Naive thymus-derived CD4-positive, alpha-beta T cell (primary cell): ENCODE data around the gene HIP1R. TPM values are rescaled to one million over a fixed set of nuclear protein-coding genes. Genes with fewer than 3 reads are reported as not detected.
"Not testable (repeated sequence)": the region's sequence is repeated elsewhere in the genome, so short reads cannot be mapped to it uniquely, and the experiment has no call there.

Experiments
- ATAC-seq: fragments of 150-1000 bp; cut with Tn5 transposase; 2 replicates; pipeline ENCODE4 v1.10.0; 2021; ENCODE audit warnings: mild to moderate bottlenecking, moderate library complexity
- CTCF ChIA-PET: fragments of 350-600 bp; sonication (Branson Sonifier 250); formaldehyde crosslinking; loops from one replicate; lab custom pipeline; 2021; ENCODE audit warnings: antibody characterized with exemption; lab: Charles Lee
- POLR2A ChIA-PET: fragments of 350-600 bp; sonication (Branson Sonifier 250); formaldehyde crosslinking; loops from one replicate; lab custom pipeline; 2021; ENCODE audit warnings: antibody characterized with exemption, inconsistent platforms; lab: Charles Lee
- DNase-seq, 9 donors: peaks; one replicate each; pipeline versions ENCODE4 v3.0.0 to v3.0.0-alpha.2; 2020 to 2022; ENCODE audit warnings: mixed read lengths in 1 of 9
- H3K27ac ChIP-seq: one replicate; pipeline ENCODE4 v1.7.0; 2013; ENCODE audit warnings: mild to moderate bottlenecking, low read depth, low read length, moderate library complexity
- H3K27me3 ChIP-seq, 2 donors: one replicate each; pipeline ENCODE4 v1.7.0; 2013; ENCODE audit warnings: low read length in 2 of 2, mild to moderate bottlenecking in 2 of 2, moderate library complexity in 2 of 2; ENCODE audit not compliant: control insufficient read depth in 2 of 2, insufficient read depth in 2 of 2
- H3K36me3 ChIP-seq, 3 experiments: 1 replicate in 2 of 3; 2 replicates in 1 of 3; pipeline ENCODE4 v1.7.0; 2013; ENCODE audit warnings: low read length in 3 of 3, mild to moderate bottlenecking in 3 of 3, moderate library complexity in 1 of 3; ENCODE audit not compliant: insufficient read depth in 3 of 3, control insufficient read depth in 2 of 3
- H3K4me1 ChIP-seq, 2 donors: one replicate each; pipeline ENCODE4 v1.7.0; 2013; ENCODE audit warnings: low read length in 2 of 2, mild to moderate bottlenecking in 2 of 2, moderate library complexity in 1 of 2; ENCODE audit not compliant: control insufficient read depth in 2 of 2, insufficient read depth in 2 of 2
- H3K4me3 ChIP-seq: 2 replicates; pipeline ENCODE4 v1.7.0; 2013; ENCODE audit warnings: mild to moderate bottlenecking, low read length
- H3K9me3 ChIP-seq, 3 experiments: 1 replicate in 2 of 3; 2 replicates in 1 of 3; pipeline ENCODE4 v1.7.0; 2013; ENCODE audit warnings: low read length in 3 of 3; ENCODE audit not compliant: control insufficient read depth in 2 of 3
- H3K27ac Mint-ChIP-seq, 9 donors: one replicate each; pipeline ENCODE4 v1.8.0; 2020 to 2022; ENCODE audit warnings: mixed read lengths in 9 of 9, mild to moderate bottlenecking in 8 of 9, moderate library complexity in 5 of 9, inconsistent platforms in 2 of 9
- H3K27me3 Mint-ChIP-seq, 5 donors: one replicate each; pipeline ENCODE4 v1.8.0; 2021 to 2022; ENCODE audit warnings: mixed read lengths in 5 of 5, mild to moderate bottlenecking in 1 of 5
- H3K36me3 Mint-ChIP-seq, 5 donors: one replicate each; pipeline ENCODE4 v1.8.0; 2020 to 2022; ENCODE audit warnings: mixed read lengths in 5 of 5, mild to moderate bottlenecking in 3 of 5, inconsistent platforms in 1 of 5
- H3K4me1 Mint-ChIP-seq, 7 donors: one replicate each; pipeline ENCODE4 v1.8.0; 2020 to 2022; ENCODE audit warnings: mixed read lengths in 7 of 7, mild to moderate bottlenecking in 3 of 7, inconsistent platforms in 1 of 7
- H3K4me3 Mint-ChIP-seq, 10 donors: one replicate each; pipeline ENCODE4 v1.8.0; 2020 to 2022; ENCODE audit warnings: mild to moderate bottlenecking in 10 of 10, mixed read lengths in 10 of 10, moderate library complexity in 6 of 10, inconsistent platforms in 2 of 10
- H3K9me3 Mint-ChIP-seq, 11 donors: one replicate each; pipeline ENCODE4 v1.8.0; 2020 to 2022; ENCODE audit warnings: mixed read lengths in 11 of 11, mild to moderate bottlenecking in 4 of 11, inconsistent platforms in 1 of 11, moderate library complexity in 1 of 11
- intact Hi-C, 2 donors: fragments of 100-400 bp; cut with micrococcal nuclease; formaldehyde crosslinking; loops; one replicate each; pipeline ENCODE4 v1.15.1; 2023
- polyA plus RNA-seq, 2 donors: library from polyadenylated mRNA; unstranded; fragments of 300-500 nt; fragmentation: Illumina TruSeq; gene quantifications; one replicate each; pipeline ENCODE4 v1.2.3, GENCODE V29; 2021
- total RNA-seq, 6 experiments: library from RNA in 5 of 6; stranded (reverse) in 5 of 6; gene quantifications; 1 replicate in 5 of 6; 2 replicates in 1 of 6; pipeline ENCODE4 v1.2.3 and lab custom pipeline; 2021 to 2026

The HIP1R gene
- total and polyA plus RNA-seq, 7 experiments from 2014 or later: 7.0 to 162 (median 87.2) TPM

- Mint-ChIP-seq H3K27me3 (no peaks in the 10 kb centered on the region), H3K27ac (no peak overlapping the region), H3K4me1 (peaks cover 0 to 3% (median 0%) of the 10 kb centered on the region in 7 donors), H3K36me3 (peaks cover 0 to 3% (median 0%) of the 10 kb centered on the region in 5 donors), H3K9me3 (no peaks in the 10 kb centered on the region), H3K4me3 (no peak overlapping the region)
- no peaks in the 10 kb centered on the region for H3K27me3 ChIP-seq
- ATAC-seq (no peak), DNase-seq (no peak)
- no peak overlapping the region for H3K4me3 ChIP-seq
- H3K9me3 ChIP-seq: no peaks in the 10 kb centered on the region
- POLR2A ChIA-PET: no interaction called here
- no peaks in the 10 kb centered on the region for H3K4me1 ChIP-seq
- intact Hi-C loops: no loop called here
- H3K27ac ChIP-seq: no peak overlapping the region
- CTCF ChIA-PET: interaction anchor here (1.6 to 3.9 kb wide), 4 partner anchors 38 to 158 kb away, joined by 5 to 32 read pairs (median 19); no protein-coding TSS in a partner anchor
- no peaks in the 10 kb centered on the region for H3K36me3 ChIP-seq
Measured at GRCh38 chr12:122795807-122796206, 39.5 kb upstream of the HIP1R start.

- Mint-ChIP-seq H3K4me1 (no peaks in the 10 kb centered on the region), H3K27me3 (no peaks in the 10 kb centered on the region), H3K4me3 (no peak overlapping the region), H3K9me3 (no peaks in the 10 kb centered on the region), H3K36me3 (peaks cover 0 to 3% (median 0%) of the 10 kb centered on the region in 5 donors), H3K27ac (no peak overlapping the region)
- no peaks in the 10 kb centered on the region for H3K36me3 ChIP-seq
- no peak overlapping the region for H3K27ac ChIP-seq
- intact Hi-C loops: no loop called here
- no peak overlapping the region for H3K4me3 ChIP-seq
- no peak for ATAC-seq
- ChIA-PET POLR2A (no interaction called here), CTCF (interaction anchor here (0.5 to 0.9 kb wide), 2 partner anchors 9 to 250 kb away, joined by 3 read pairs; no protein-coding TSS in a partner anchor)
- H3K27me3 ChIP-seq: no peaks in the 10 kb centered on the region
- no peak for DNase-seq
- no peaks in the 10 kb centered on the region for H3K9me3 ChIP-seq
- no peaks in the 10 kb centered on the region for H3K4me1 ChIP-seq
Measured at GRCh38 chr12:122799641-122800243, 35.5 kb upstream of the HIP1R start.

- DNase-seq: no peak
- no peaks in the 10 kb centered on the region for H3K4me1 Mint-ChIP-seq
- CTCF ChIA-PET: interaction anchor here (1.0 kb wide), 1 partner anchor 57 kb away, joined by 3 read pairs; no protein-coding TSS in a partner anchor
Measured at GRCh38 chr12:122803937-122804336, 31.3 kb upstream of the HIP1R start.

GRCh38 chr12:122804957-122805356, 30.3 kb upstream of the HIP1R start:
- H3K27ac ChIP-seq, H3K36me3 ChIP-seq, H3K4me1 Mint-ChIP-seq, intact Hi-C loops, H3K27me3 Mint-ChIP-seq, H3K36me3 Mint-ChIP-seq, H3K9me3 ChIP-seq, H3K27me3 ChIP-seq, H3K4me3 ChIP-seq, H3K4me1 ChIP-seq, DNase-seq, H3K27ac Mint-ChIP-seq, ATAC-seq, H3K9me3 Mint-ChIP-seq, H3K4me3 Mint-ChIP-seq: not testable (repeated sequence)
- ChIA-PET POLR2A (interaction anchor here (0.7 kb wide), 1 partner anchor 67 kb away, joined by 5 read pairs; no protein-coding TSS in a partner anchor), CTCF (interaction anchor here (0.6 to 0.7 kb wide), 3 partner anchors 44 to 195 kb away, joined by 3 read pairs; no protein-coding TSS in a partner anchor)

More at GRCh38 chr12:122803937-122804336, 31.3 kb upstream of the HIP1R start:
- Histone ChIP-seq H3K27me3 (no peaks in the 10 kb centered on the region), H3K36me3 (no peaks in the 10 kb centered on the region), H3K4me1 (no peaks in the 10 kb centered on the region), H3K4me3 (no peak overlapping the region), H3K27ac (no peak overlapping the region), H3K9me3 (no peaks in the 10 kb centered on the region)
- no peaks in the 10 kb centered on the region for H3K27me3 Mint-ChIP-seq
- peaks cover 0 to 6% (median 0%) of the 10 kb centered on the region in 5 donors for H3K36me3 Mint-ChIP-seq
- no peak overlapping the region for H3K27ac Mint-ChIP-seq
- POLR2A ChIA-PET: no interaction called here
- no peak for ATAC-seq
- H3K4me3 Mint-ChIP-seq: no peak overlapping the region
- intact Hi-C loops: no loop called here
- no peaks in the 10 kb centered on the region for H3K9me3 Mint-ChIP-seq

- DNase-seq (no peak), ATAC-seq (no peak)
- no peak overlapping the region for H3K27ac ChIP-seq
- intact Hi-C loops: no loop called here
- Mint-ChIP-seq H3K36me3 (peaks cover 0 to 7% (median 0%) of the 10 kb centered on the region in 5 donors), H3K27ac (no peak overlapping the region), H3K4me3 (no peak overlapping the region), H3K4me1 (no peaks in the 10 kb centered on the region), H3K27me3 (no peaks in the 10 kb centered on the region), H3K9me3 (no peaks in the 10 kb centered on the region)
- no peaks in the 10 kb centered on the region for H3K4me1 ChIP-seq
- H3K27me3 ChIP-seq: no peaks in the 10 kb centered on the region
- POLR2A ChIA-PET: no interaction called here
- H3K9me3 ChIP-seq: no peaks in the 10 kb centered on the region
- CTCF ChIA-PET: interaction anchor here (1.6 kb wide), 1 partner anchor 14 kb away, joined by 3 read pairs; no protein-coding TSS in a partner anchor
- H3K4me3 ChIP-seq: no peak overlapping the region
- H3K36me3 ChIP-seq: no peaks in the 10 kb centered on the region
Measured at GRCh38 chr12:122807651-122808050, 27.6 kb upstream of the HIP1R start.

GRCh38 chr12:122811777-122812176, 23.5 kb upstream of the HIP1R start:
- CTCF ChIA-PET: interaction anchor here (0.6 kb wide), 1 partner anchor 426 kb away, joined by 5 read pairs; no protein-coding TSS in a partner anchor
- H3K27ac Mint-ChIP-seq: peak overlapping the region in 1 of 9 donors; percentile 4

More at GRCh38 chr12:122811777-122812176, 23.5 kb upstream of the HIP1R start:
- no peaks in the 10 kb centered on the region for H3K27me3 ChIP-seq
- POLR2A ChIA-PET: no interaction called here
- H3K4me1 ChIP-seq: no peaks in the 10 kb centered on the region
- no peaks in the 10 kb centered on the region for H3K9me3 Mint-ChIP-seq
- intact Hi-C loops: no loop called here
- no peaks in the 10 kb centered on the region for H3K9me3 ChIP-seq
- H3K4me3 Mint-ChIP-seq: no peak overlapping the region
- ATAC-seq: no peak
- H3K36me3 ChIP-seq: no peaks in the 10 kb centered on the region
- no peak overlapping the region for H3K4me3 ChIP-seq
- H3K27ac ChIP-seq: no peak overlapping the region
- H3K36me3 Mint-ChIP-seq: peaks cover 0 to 4% (median 0%) of the 10 kb centered on the region in 5 donors
- peaks cover 0 to 2% (median 0%) of the 10 kb centered on the region in 5 donors for H3K27me3 Mint-ChIP-seq
- no peaks in the 10 kb centered on the region for H3K4me1 Mint-ChIP-seq
- no peak for DNase-seq
